Measurements from ENCODE around the gene PITX2.

The PITX2 gene

DNA sequence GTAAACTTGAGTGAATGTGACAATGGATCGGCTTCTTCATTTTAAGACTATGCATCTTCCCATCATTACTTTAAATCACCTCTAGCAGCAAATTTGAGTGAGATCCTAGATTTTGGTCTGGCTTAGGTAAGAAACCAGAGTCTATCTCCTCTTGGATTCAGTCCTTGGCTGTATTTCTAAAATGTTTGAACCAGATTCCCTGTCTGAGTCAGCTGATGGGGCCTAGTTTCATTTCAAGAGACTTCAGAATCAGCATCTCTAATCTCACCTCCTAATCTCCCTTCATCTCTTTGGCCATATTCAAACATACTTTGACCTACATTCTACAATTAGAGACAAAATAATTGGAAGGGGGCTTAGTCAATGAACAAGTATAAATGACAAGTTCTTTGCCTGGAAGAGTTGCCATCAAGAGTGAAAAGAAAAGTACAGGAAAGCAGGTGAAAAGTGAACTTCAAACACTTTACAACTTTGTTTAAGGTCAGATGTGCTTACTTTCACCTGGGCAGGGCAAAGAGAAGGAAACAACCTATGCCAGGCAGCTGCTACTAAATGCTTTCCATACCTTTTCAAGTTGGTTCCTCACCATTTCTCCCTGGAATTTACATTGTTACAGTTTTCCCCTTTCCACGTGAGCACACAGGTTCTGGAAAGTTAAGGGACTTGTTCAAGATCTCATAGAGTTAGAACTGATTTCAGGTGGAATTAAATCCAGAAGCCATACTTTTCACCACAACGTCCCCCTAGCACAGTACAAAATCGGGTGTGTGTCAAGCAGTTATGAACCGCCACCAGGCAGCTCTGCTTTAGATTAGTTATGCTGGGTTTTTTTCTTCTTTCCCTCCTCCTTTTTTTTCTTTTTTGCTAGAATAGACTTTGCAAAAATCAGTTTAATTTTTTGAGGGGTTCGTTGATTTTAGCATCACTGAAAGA, 30.7 kb upstream of the PITX2 start:
- DNase-seq = no peak
- in situ Hi-C loops (cut with HindIII; ENCODE audit: low pct_ligation_motif_present, low sequenced_read_pairs) = no loop called here
- no peak overlapping the region for H3K27ac ChIP-seq
- no peak overlapping the region for H3K4me3 ChIP-seq (ENCODE audit: low read depth, low read length)
- no peaks in the 10 kb centered on the region for H3K36me3 ChIP-seq (replicated peaks)
- no peaks in the 10 kb centered on the region for H3K27me3 ChIP-seq (replicated peaks)
- TF ChIP-seq, protein P1, sequence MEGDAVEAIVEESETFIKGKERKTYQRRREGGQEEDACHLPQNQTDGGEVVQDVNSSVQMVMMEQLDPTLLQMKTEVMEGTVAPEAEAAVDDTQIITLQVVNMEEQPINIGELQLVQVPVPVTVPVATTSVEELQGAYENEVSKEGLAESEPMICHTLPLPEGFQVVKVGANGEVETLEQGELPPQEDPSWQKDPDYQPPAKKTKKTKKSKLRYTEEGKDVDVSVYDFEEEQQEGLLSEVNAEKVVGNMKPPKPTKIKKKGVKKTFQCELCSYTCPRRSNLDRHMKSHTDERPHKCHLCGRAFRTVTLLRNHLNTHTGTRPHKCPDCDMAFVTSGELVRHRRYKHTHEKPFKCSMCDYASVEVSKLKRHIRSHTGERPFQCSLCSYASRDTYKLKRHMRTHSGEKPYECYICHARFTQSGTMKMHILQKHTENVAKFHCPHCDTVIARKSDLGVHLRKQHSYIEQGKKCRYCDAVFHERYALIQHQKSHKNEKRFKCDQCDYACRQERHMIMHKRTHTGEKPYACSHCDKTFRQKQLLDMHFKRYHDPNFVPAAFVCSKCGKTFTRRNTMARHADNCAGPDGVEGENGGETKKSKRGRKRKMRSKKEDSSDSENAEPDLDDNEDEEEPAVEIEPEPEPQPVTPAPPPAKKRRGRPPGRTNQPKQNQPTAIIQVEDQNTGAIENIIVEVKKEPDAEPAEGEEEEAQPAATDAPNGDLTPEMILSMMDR (IDR thresholded peaks at IDR 0.05; ENCODE audit: low read depth, low read length, missing control alignments) = no peak

DNA sequence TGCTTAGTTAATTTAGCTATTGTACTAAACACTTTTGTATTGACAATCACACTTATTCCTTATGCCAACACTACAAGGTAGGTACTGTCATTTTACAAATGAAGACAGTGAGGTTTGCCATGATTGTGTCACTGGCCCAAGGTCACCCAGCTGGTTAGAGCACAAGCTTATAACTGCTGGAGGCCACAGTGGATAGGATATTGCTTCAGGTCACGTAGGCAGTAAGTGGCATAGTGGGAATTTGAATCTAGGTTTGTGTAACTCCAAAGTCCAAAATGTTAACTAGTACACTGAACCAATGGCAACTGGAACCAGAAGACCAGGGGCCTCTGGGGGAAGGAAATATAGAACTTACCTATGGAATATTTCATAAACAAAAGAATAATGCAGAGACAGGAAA, 21.1 kb upstream of the PITX2 start:
- in situ Hi-C loops (cut with HindIII; ENCODE audit: low pct_ligation_motif_present, low sequenced_read_pairs) = no loop called here
- TF ChIP-seq, protein P1 (IDR thresholded peaks at IDR 0.05; ENCODE audit: low read depth, low read length, missing control alignments) = no peak
- DNase-seq = no peak
- H3K4me3 ChIP-seq (ENCODE audit: low read depth, low read length) = no peak overlapping the region
- peaks cover 60% of the 10 kb centered on the region for H3K27me3 ChIP-seq (replicated peaks)
- H3K36me3 ChIP-seq (replicated peaks) = no peaks in the 10 kb centered on the region
- no peak overlapping the region for H3K27ac ChIP-seq

DNA sequence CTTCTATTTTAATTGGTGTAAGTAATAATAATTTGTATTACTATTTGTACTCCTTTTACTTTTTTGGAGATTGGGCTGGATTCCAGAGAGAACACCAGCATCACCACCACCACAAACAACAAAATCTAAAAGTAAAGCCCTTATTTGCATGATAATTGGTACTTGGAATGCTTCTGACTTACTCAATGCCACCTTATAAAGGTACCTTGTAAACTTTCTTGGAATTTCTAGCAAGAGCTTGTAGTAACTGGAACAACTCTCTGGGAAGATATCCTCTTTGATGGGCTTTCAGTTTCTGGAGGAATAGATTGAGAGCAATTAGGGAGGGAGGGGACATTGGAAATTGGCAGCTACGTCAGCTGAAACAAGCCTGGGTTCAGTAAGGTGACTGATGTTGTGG, 20.2 kb upstream of the PITX2 start:
- DNase-seq = no peak
- Histone ChIP-seq H3K4me3 (ENCODE audit: low read depth, low read length) (no peak overlapping the region), H3K36me3 (replicated peaks) (no peaks in the 10 kb centered on the region), H3K27ac (no peak overlapping the region), H3K27me3 (replicated peaks) (peaks cover 64% of the 10 kb centered on the region)
- TF ChIP-seq, protein P1 (IDR thresholded peaks at IDR 0.05; ENCODE audit: low read depth, low read length, missing control alignments) = no peak
- in situ Hi-C loops (cut with HindIII; ENCODE audit: low pct_ligation_motif_present, low sequenced_read_pairs) = no loop called here

DNA sequence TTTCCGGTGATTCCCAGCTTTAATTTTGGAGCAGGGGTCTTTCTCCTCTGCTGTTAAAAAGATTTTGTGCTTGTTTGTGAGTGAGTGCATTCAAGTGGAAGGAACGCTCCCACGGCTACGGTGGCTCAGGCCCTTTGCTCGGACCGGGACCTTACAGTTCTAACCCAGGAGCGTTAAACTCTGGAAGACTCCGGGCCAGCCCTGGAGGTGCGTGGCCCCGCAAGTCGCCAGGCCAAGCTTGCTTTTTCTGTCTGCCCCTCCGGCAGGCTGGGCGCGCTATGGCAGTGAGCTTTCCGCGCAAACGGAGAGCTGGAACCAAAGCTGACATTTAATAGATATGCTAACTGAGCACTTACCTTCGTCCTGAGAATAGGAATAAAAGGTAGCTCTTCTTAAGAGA, 18.3 kb upstream of the PITX2 start:
- Histone ChIP-seq H3K4me3 (ENCODE audit: low read depth, low read length) (no peak overlapping the region), H3K27ac (no peak overlapping the region), H3K27me3 (replicated peaks) (peaks cover 80% of the 10 kb centered on the region), H3K36me3 (replicated peaks) (no peaks in the 10 kb centered on the region)
- in situ Hi-C loops (cut with HindIII; ENCODE audit: low pct_ligation_motif_present, low sequenced_read_pairs) = no loop called here
- DNase-seq = no peak
- TF ChIP-seq, protein P1 (IDR thresholded peaks at IDR 0.05; ENCODE audit: low read depth, low read length, missing control alignments) = no peak

DNA sequence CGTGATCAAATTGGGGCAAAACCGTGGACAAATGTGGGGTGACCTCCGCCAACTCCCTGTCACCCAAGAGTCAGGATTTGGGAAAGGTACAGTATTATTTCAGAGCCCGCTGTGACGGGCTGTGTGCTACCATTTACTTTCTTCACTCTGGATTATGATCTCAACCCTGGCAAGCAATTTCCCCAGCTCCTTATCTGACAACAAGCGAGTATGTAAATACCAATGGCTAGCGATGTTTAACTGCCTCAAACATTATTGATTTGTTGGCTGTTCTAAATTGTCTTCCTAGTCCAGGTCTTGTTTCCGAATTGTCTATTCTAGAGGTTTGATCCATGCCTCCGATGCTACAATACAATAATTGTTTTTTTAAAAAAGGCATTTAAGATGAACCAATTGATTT, 17.7 kb upstream of the PITX2 start:
- H3K27ac ChIP-seq = no peak overlapping the region
- H3K4me3 ChIP-seq (ENCODE audit: low read depth, low read length) = no peak overlapping the region
- TF ChIP-seq, protein P1 (IDR thresholded peaks at IDR 0.05; ENCODE audit: low read depth, low read length, missing control alignments) = no peak
- no peak for DNase-seq
- in situ Hi-C loops (cut with HindIII; ENCODE audit: low pct_ligation_motif_present, low sequenced_read_pairs) = no loop called here
- no peaks in the 10 kb centered on the region for H3K36me3 ChIP-seq (replicated peaks)
- H3K27me3 ChIP-seq (replicated peaks) = peaks cover 81% of the 10 kb centered on the region

Measured in brain microvascular endothelial cell (primary cell).